AG04449 (cell line): Measurements from ENCODE around the gene C14orf119.

Experiments
- CTCF ChIA-PET: fragments of 350-600 bp; formaldehyde crosslinking; extraction: SDS; loops from one replicate; lab custom pipeline; 2021; ENCODE audit warnings: antibody characterized with exemption; lab: Yijun Ruan, JAX
- POLR2A ChIA-PET: fragments of 400-600, 350-600 bp; formaldehyde crosslinking; extraction: SDS; loops from one replicate; lab custom pipeline; 2020; ENCODE audit warnings: antibody characterized with exemption, inconsistent platforms; lab: Yijun Ruan, JAX
- DNase-seq: peaks from one replicate; pipeline ENCODE4 v3.0.0-alpha.2; 2010; ENCODE audit warnings: low read depth, low spot score
- H3K4me3 ChIP-seq: 2 replicates; pipeline ENCODE4 v1.5.1; 2011; ENCODE audit warnings: low read depth, mild to moderate bottlenecking, control low read depth, low read length
- CTCF ChIP-seq: IDR thresholded peaks from one replicate; pipeline ENCODE4 v1.5.1; 2011; ENCODE audit warnings: mild to moderate bottlenecking, moderate library complexity, low read length, control low read depth, inconsistent platforms; ENCODE audit not compliant: insufficient read depth; ENCODE audit errors: missing control alignments

The C14orf119 gene

DNA sequence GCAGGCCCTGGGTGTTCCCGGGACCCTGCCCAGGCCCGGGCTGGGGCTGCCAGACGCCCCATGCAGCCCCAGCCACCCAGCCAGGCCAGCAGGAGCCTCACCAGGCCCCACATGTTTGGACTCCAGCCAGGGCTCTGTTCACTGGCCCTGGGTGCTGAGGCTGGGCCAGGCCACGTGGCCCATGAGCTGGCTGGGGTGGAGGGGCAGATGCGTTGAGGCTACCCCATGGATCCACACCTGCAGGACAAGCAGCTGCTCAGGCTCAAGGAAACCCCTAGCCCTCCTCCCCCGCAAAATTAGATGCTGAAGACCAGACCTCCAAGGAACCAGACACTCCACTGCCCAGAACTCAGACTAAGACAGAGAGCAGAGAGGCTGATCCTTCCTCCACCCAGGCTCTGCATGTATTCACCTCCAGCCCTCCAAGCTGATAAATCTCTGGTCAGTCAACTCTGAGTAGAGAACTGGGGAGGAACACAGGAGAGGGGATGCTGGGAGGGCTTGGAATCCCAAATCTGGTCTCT lies 39.6 kb upstream of the C14orf119 start:
- ChIA-PET POLR2A (interaction anchor here (1.4 kb wide), 1 partner anchor 62 kb away, joined by 4 read pairs; no protein-coding TSS in a partner anchor), CTCF (interaction anchor here (0.7 to 31.7 kb wide), 22 partner anchors 9 to 500 kb away, joined by 3 to 1423 read pairs (median 7); partner anchors contain the start of genes ACIN1, AJUBA, C14orf119 and PSMB11)
- no peak for DNase-seq
- no peak for TF ChIP-seq CTCF
- H3K4me3 ChIP-seq, result no peak overlapping the region

GRCh38 chr14:23056145-23056955 lies 39.0 kb upstream of the C14orf119 start:
- peak overlapping the region; percentile 60 for H3K4me3 ChIP-seq
- peak; percentile 95 for TF ChIP-seq CTCF
- DNase-seq, result no peak
- ChIA-PET CTCF (interaction anchor here (0.7 to 31.7 kb wide), 26 partner anchors 10 to 500 kb away, joined by 3 to 1423 read pairs (median 7); partner anchors contain the start of genes ACIN1, AJUBA, C14orf119 and PSMB11), POLR2A (interaction anchor here (1.1 to 1.4 kb wide), 2 partner anchors 62 to 70 kb away, joined by 4 to 5 read pairs; no protein-coding TSS in a partner anchor)

DNA sequence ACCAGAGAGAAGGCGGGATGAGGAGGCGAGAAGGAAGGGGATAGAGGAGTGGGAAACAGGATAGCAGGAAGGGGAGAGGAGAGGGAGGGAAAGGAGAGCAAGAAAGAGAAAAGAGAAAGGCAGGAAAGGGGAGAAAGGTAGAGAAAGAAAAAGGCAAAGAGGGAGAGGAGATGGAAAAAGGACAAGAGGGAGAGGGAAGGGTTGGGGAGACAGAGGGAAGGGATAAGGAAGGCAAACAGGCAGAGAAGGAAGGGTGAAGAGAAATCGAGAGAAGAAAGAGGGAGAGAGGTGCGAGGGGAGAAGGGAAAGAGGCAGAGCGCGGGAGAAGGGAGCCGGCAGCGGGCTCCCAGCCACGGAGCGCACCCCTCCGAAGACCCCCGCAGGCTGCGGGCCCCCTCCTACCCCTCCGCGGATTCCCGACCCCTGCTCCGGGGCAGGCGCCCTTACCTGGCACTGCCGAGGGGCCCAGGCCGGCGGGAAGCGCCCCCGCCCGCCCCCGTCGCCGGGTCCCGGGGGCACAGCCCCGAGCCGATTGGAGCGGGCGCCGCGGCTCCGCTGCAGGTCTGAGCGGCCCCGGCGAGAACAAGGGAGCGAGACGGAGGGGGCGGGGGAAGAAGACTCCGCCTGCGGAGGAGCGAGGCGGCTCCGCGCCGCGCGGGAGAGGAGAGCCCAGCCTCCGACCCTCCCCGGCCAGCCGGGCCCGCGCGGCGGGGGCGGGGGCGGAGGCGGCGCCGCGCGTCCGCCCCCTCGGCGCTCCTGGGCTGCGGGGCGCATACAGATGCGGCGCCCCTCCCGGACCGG lies 38.1 kb upstream of the C14orf119 start, which contains the start of gene CDH24:
TSS of gene CDH24 (minus strand) at position 565 of the 801 bp plus-strand sequence. CDS start 1,787 bp downstream, outside the sequence.
- no peak for TF ChIP-seq CTCF
- DNase-seq, result no peak
- POLR2A ChIA-PET, result interaction anchor here (0.8 to 1.5 kb wide), 10 partner anchors 12 to 128 kb away, joined by 3 to 9 read pairs (median 5); partner anchors contain the start of genes ACIN1, AJUBA, C14orf119 and PRMT5
- peak within 1 kb of the TSS; percentile 60 for H3K4me3 ChIP-seq
- CTCF ChIA-PET, result interaction anchor here (0.6 to 31.7 kb wide), 40 partner anchors 7 to 501 kb away, joined by 3 to 1423 read pairs (median 7); partner anchors contain the start of genes ACIN1, AJUBA, C14orf119 and HAUS4

DNA sequence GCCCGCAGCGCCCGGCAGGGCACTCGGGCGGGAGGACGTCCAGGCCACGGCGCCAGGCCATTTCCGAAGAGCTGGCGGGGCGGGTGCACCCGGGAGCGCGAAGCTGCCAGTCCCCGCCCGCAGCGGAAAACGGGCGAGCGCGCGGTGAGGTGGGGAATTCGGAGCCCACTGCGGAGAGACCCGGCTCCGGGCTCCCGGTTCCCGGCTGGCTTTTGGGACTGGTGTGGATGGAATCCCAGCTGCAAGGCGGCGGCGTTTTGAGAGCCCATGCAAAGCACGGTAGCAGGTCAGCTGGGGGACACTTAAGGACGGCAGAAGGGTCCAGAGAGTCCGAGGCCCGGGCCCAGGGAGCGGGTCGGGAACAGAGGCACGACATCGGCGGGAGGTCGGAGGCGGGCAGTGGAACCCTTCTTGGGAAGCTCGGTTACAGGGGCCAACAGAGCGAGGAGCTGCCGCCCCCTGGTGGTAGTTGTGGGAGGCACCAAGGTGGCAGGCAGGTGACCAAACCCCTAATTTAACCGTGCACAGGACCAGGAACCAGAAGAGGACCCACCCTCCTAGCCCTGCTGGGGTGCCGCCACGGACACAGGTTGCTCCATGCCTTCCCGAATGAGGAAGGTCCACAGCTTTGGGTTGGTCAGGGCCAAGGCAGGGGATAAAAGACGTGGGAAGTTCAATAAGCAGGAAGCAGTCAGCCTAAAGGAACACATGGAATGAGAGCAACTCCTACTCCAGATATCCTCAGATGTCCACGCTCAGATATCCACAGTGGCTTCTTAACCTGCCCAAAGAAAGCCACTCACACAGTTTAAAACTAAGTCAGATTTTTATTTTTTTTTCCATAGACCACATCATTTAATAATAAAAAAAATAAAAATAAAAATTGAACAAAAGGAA lies 37.3 kb upstream of the C14orf119 start:
- H3K4me3 ChIP-seq, result peak overlapping the region; percentile 60
- DNase-seq, result no peak
- POLR2A ChIA-PET, result interaction anchor here (0.6 to 1.5 kb wide), 12 partner anchors 11 to 144 kb away, joined by 3 to 9 read pairs (median 4); partner anchors contain the start of genes ACIN1, AJUBA, C14orf119 and PRMT5
- CTCF ChIA-PET, result interaction anchor here (0.6 to 31.7 kb wide), 36 partner anchors 8 to 502 kb away, joined by 3 to 1423 read pairs (median 5); partner anchors contain the start of genes ACIN1, AJUBA, C14orf119 and HAUS4
- peak; percentile 94 for TF ChIP-seq CTCF
